Measurements from ENCODE around the gene ZMYND8.

DNA sequence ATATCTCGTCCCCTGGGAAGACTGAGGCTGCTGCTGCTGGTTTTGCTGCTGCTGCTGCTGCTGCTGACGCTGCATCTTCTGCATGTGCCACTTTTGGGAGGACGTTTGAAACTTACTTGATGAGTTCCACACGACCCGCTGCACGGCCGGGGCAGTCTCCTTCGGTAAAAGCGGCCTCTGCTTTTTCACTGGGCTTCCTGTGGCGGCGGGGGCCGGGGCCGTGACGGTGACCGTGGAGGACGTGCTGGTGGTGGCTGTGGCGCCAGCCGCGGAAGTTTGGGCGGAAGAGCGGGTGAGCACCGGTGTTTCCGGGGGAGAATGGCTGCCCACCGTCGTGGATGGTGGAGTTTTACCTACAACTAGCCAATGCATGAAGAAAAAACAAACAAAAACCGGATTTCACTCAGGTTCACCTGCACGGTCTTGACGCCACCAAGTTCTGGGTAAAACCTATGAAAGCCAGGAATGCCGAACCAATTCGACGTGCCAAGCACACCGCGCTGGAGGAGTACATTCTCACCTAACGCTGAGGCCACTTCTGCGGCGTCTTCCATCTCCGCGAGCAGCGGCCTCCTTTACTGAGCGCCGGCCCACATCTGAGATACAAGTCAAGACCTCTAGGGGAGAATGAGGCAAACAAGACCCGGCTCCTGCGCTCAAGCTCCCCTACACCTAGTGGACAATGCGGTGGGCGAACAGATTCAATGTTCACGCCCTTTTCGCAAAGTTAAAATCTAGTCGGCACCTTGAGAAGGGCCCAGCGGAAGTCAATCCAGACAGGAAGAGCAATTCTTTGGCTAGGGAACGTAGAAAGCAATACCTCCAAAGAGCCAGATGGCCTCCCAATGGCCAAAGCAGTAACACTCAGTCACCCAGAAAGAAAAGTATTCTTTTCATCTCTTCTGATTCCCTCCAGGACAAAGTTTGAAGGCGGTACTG lies 117.5 kb downstream of the ZMYND8 start:
- TF ChIP-seq CTCF (IDR thresholded peaks at IDR 0.05; ENCODE audit: borderline replicate concordance, extremely low read depth, low read length, poor library complexity, severe bottlenecking) (no peak), EZH2 (IDR thresholded peaks at IDR 0.05; ENCODE audit: borderline replicate concordance, low read depth, low read length, severe bottlenecking) (no peak)

All from DND-41 (cell line).